Effector memory CD4-positive, alpha-beta T cell (primary cell): Measurements from ENCODE around the gene PPP2R3C.
"Not testable (repeated sequence)": the region's sequence is repeated elsewhere in the genome, so short reads cannot be mapped to it uniquely, and the experiment has no call there.

ENCODE experiments used
- DNase-seq, 3 donors: peaks; one replicate each; pipeline ENCODE4 v3.0.0-alpha.2; 2020
- H3K27ac ChIP-seq: 2 replicates; pipeline ENCODE4 v1.7.0; 2013; ENCODE audit warnings: mild to moderate bottlenecking, low read length, moderate library complexity; ENCODE audit not compliant: insufficient read depth, poor library complexity, severe bottlenecking
- H3K27me3 ChIP-seq: replicated peaks from 2 replicates; pipeline ENCODE4 v1.7.0; 2013; ENCODE audit warnings: mild to moderate bottlenecking, low read length; ENCODE audit not compliant: insufficient read depth, control insufficient read depth, poor library complexity, severe bottlenecking
- H3K36me3 ChIP-seq: 2 replicates; pipeline ENCODE4 v1.7.0; 2013; ENCODE audit warnings: mild to moderate bottlenecking, low read length, moderate library complexity; ENCODE audit not compliant: control insufficient read depth, insufficient read depth
- H3K4me1 ChIP-seq: 2 replicates; pipeline ENCODE4 v1.7.0; 2013; ENCODE audit warnings: low read length, mild to moderate bottlenecking; ENCODE audit not compliant: control insufficient read depth, insufficient read depth, poor library complexity, severe bottlenecking
- H3K4me3 ChIP-seq: 2 replicates; pipeline ENCODE4 v1.7.0; 2013; ENCODE audit warnings: low read length, low read depth, mild to moderate bottlenecking; ENCODE audit not compliant: insufficient read depth, poor library complexity, severe bottlenecking
- H3K9me3 ChIP-seq: 2 replicates; pipeline ENCODE4 v1.7.0; 2013; ENCODE audit warnings: mild to moderate bottlenecking, low read length, moderate library complexity; ENCODE audit not compliant: control insufficient read depth

Gene PPP2R3C

GRCh38 chr14:35112641-35113040, 9.1 kb downstream of the PPP2R3C start:
- no peak overlapping the region for H3K4me3 ChIP-seq
- H3K27ac ChIP-seq = no peak overlapping the region
- H3K4me1 ChIP-seq = no peaks in the 10 kb centered on the region
- no peak for DNase-seq
- H3K9me3 ChIP-seq = no peaks in the 10 kb centered on the region
- peaks cover 54% of the 10 kb centered on the region for H3K36me3 ChIP-seq
- no peaks in the 10 kb centered on the region for H3K27me3 ChIP-seq

GRCh38 chr14:35107866-35108265, 13.9 kb downstream of the PPP2R3C start:
- Histone ChIP-seq H3K27ac (no peak overlapping the region), H3K27me3 (no peaks in the 10 kb centered on the region), H3K36me3 (peaks cover 53% of the 10 kb centered on the region), H3K4me3 (no peak overlapping the region), H3K9me3 (no peaks in the 10 kb centered on the region), H3K4me1 (no peaks in the 10 kb centered on the region)
- no peak for DNase-seq

GRCh38 chr14:35094645-35095044, 27.1 kb downstream of the PPP2R3C start:
- H3K9me3 ChIP-seq, DNase-seq, H3K27ac ChIP-seq, H3K4me3 ChIP-seq, H3K27me3 ChIP-seq, H3K4me1 ChIP-seq: not testable (repeated sequence)
- H3K36me3 ChIP-seq = peaks cover 53% of the 10 kb centered on the region

- Histone ChIP-seq H3K4me1 (no peaks in the 10 kb centered on the region), H3K27me3 (no peaks in the 10 kb centered on the region), H3K27ac (no peak overlapping the region), H3K36me3 (peaks cover 45% of the 10 kb centered on the region), H3K4me3 (no peak overlapping the region), H3K9me3 (no peaks in the 10 kb centered on the region)
- DNase-seq = no peak
Measured at GRCh38 chr14:35088514-35088913, 33.3 kb downstream of the PPP2R3C start.

- peaks cover 50% of the 10 kb centered on the region for H3K36me3 ChIP-seq
- H3K27ac ChIP-seq = no peak overlapping the region
- H3K27me3 ChIP-seq = no peaks in the 10 kb centered on the region
- DNase-seq = no peak
- H3K4me1 ChIP-seq = no peaks in the 10 kb centered on the region
- no peak overlapping the region for H3K4me3 ChIP-seq
- no peaks in the 10 kb centered on the region for H3K9me3 ChIP-seq
Measured at GRCh38 chr14:35085441-35085840, 36.3 kb downstream of the PPP2R3C start.

DNA sequence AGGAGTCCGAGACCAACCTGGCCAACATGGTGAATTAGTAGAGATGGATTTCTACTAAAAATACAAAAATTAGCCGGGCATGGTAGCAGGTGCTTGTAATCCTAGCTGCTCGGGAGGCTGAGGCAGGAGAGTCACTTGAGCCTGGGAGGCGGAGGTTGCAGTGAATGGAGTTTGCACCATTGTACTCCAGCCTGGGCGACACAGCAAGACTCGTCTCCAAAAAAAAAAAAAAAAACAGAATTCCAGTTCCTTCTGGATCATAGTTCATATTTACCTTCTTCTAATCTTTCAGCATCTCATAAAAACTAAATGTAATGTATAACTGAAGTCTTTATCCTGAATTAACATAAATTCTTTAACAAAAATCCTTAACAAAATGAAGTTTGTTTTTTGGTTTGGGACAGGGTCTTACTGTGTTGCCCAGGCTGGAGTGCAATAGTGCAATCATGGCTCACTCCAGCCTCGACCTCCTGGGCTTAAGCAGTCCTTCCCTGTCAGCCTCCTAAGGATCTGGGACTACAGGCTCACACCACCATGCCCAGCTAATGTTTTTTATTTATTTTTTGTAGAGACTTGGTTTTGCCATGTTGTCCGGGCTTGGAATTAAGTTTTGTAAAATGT, 38.1 kb downstream of the PPP2R3C start:
- H3K36me3 ChIP-seq = peaks cover 59% of the 10 kb centered on the region
- DNase-seq = no peak
- no peaks in the 10 kb centered on the region for H3K27me3 ChIP-seq
- H3K4me3 ChIP-seq = no peak overlapping the region
- H3K4me1 ChIP-seq = no peaks in the 10 kb centered on the region
- no peaks in the 10 kb centered on the region for H3K9me3 ChIP-seq
- H3K27ac ChIP-seq = no peak overlapping the region

DNA sequence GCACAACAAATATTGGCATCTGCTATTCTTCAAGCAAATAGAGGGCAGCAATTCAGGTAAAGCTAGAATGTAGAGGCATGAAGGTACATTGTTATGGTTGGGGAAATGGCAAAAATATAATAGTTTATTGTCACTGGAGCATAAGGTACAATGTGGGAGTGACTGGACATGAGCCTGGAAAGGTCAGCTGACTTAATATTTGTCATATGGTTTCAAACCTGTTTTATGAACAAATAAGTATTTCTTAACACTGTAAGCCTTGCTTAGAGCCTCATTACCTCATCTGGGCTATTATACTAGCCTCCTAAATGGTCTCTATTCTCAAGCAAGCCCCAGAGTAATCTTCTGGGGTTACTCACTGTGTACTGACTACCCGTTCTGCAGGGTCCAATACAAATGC, 42.0 kb downstream of the PPP2R3C start:
- H3K36me3 ChIP-seq = peaks cover 44% of the 10 kb centered on the region

DNA sequence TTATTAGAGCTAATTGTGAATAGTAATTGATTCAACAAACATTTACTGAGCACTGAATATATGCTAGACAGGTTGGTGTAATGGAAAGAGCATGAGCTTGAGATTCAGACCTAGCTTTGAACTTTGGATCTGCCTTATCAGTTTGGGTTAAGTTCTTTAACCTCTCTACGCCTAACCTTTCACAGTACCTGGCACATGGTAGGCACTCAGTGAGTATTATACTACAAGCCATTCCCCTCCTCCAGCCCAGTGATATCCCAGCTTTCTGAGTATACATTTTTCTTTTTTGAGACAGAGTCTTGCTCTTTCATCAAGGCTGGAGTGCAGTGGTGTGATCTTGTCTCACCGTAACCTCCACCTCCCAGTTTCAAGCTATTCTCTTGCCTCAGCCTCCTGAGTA, 43.7 kb downstream of the PPP2R3C start:
- Histone ChIP-seq H3K4me1 (no peaks in the 10 kb centered on the region), H3K36me3 (peaks cover 37% of the 10 kb centered on the region), H3K9me3 (no peaks in the 10 kb centered on the region), H3K4me3 (no peak overlapping the region), H3K27ac (no peak overlapping the region), H3K27me3 (no peaks in the 10 kb centered on the region)
- DNase-seq = no peak

More for the DNA sequence above, 42.0 kb downstream of the PPP2R3C start:
- Histone ChIP-seq H3K9me3 (no peaks in the 10 kb centered on the region), H3K4me1 (no peaks in the 10 kb centered on the region), H3K4me3 (no peak overlapping the region), H3K27me3 (no peaks in the 10 kb centered on the region), H3K27ac (no peak overlapping the region)
- no peak for DNase-seq

DNA sequence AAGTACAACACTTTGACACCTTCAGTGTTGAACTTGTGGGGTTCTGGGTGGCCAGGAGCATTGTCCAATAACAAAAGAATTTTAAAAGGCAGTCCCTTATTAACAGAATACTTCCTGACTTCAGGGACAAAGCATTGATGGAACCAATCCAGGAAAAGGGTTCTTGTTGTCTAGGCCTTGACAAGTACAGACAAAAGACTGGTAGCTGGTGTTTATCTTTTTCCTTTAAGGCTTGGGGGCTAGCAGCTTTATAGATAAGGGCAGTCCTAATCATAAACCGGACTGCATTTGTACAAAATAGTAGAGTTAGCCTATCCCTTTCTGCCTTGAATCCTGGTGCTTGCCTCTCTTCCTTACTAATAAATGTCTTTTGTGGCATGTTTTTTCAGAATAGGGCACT, 48.3 kb downstream of the PPP2R3C start:
- Histone ChIP-seq H3K4me3 (no peak overlapping the region), H3K36me3 (peaks cover 21% of the 10 kb centered on the region), H3K4me1 (no peaks in the 10 kb centered on the region), H3K27ac (no peak overlapping the region), H3K27me3 (no peaks in the 10 kb centered on the region), H3K9me3 (no peaks in the 10 kb centered on the region)
- no peak for DNase-seq

DNA sequence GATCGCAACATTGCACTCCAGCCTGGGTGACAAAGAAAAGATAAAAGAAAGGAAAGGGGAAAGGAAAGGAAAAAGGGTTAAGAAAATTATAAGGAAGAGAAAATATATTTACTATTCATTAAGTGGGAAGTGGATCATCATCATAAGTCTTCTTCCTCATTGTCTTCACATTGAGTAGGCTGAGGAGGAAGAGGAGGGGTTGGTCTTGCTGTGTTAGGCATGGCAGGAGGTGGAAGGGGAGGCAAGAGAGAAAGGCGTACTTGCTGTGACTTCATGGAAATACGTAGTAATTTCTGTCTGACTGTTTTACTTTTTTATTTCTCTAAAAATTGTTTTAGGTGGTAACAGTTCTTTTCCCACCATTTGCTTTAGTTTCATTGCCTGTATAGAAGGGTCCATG, 49.6 kb downstream of the PPP2R3C start:
- Histone ChIP-seq H3K27me3 (no peaks in the 10 kb centered on the region), H3K4me1 (no peaks in the 10 kb centered on the region), H3K9me3 (no peaks in the 10 kb centered on the region), H3K27ac (no peak overlapping the region), H3K36me3 (peaks cover 22% of the 10 kb centered on the region), H3K4me3 (no peak overlapping the region)
- no peak for DNase-seq
